ENCODE data around the gene SPOUT1. TPM values are rescaled to one million over a fixed set of nuclear protein-coding genes. Genes with fewer than 3 reads are reported as not detected.

SPOUT1 gene
- total RNA-seq, 1 donor from 2014 or later: 19.5 TPM

DNA sequence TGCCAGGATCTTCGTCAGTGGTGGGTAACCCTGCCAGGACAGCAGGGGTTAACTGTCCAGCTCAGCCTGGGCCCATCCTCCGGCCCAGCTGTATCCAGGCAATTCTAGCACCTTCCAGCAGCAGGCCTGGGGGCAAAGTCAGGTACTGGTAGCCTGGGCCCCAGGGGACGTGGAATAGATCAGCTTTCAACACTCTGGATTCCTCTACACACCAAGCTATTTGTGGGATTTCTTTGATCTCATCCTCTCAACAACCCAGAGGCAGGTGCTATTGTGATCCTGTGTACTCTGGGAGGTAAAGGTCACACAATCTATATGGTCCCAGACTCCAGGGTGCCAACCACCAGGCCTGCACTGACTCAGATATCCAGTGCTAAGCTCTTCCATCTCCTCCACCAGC, 8.7 kb upstream of the SPOUT1 start:
- H3K4me3 Mint-ChIP-seq (ENCODE audit: unreplicated experiment): no peak overlapping the region
- no peaks in the 10 kb centered on the region for H3K27me3 Mint-ChIP-seq (ENCODE audit: low read depth, unreplicated experiment)
- no peak overlapping the region for H3K4me3 ChIP-seq (ENCODE audit: insufficient read depth, low read depth, low read length)
- H3K4me1 Mint-ChIP-seq (ENCODE audit: low read depth, unreplicated experiment): no peaks in the 10 kb centered on the region
- H3K4me1 ChIP-seq (ENCODE audit: insufficient read depth, low read length): no peaks in the 10 kb centered on the region
- FAIRE-seq (no peak), DNase-seq (ENCODE audit: low read depth) (no peak)
- no peaks in the 10 kb centered on the region for H3K9me3 ChIP-seq (ENCODE audit: insufficient read depth, low read depth, low read length)
- no peak overlapping the region for H3K27ac ChIP-seq (ENCODE audit: low read depth, low read length)
- no peaks in the 10 kb centered on the region for H3K36me3 ChIP-seq (ENCODE audit: insufficient read depth, low read length)
- no peaks in the 10 kb centered on the region for H3K27me3 ChIP-seq (ENCODE audit: insufficient read depth, low read length)
- no peaks in the 10 kb centered on the region for H3K9me3 Mint-ChIP-seq (ENCODE audit: unreplicated experiment)
- no peak overlapping the region for H2AFZ ChIP-seq (ENCODE audit: low read depth, low read length)
- H3K27ac Mint-ChIP-seq (ENCODE audit: unreplicated experiment): no peak overlapping the region
- H3K79me2 ChIP-seq (ENCODE audit: insufficient read depth, low read length): no peaks in the 10 kb centered on the region
- peaks cover 3% of the 10 kb centered on the region for H4K20me1 ChIP-seq (ENCODE audit: insufficient read depth, low read length)
- no peak overlapping the region for H3K4me2 ChIP-seq (ENCODE audit: low read length)
- TF ChIP-seq, protein P1, sequence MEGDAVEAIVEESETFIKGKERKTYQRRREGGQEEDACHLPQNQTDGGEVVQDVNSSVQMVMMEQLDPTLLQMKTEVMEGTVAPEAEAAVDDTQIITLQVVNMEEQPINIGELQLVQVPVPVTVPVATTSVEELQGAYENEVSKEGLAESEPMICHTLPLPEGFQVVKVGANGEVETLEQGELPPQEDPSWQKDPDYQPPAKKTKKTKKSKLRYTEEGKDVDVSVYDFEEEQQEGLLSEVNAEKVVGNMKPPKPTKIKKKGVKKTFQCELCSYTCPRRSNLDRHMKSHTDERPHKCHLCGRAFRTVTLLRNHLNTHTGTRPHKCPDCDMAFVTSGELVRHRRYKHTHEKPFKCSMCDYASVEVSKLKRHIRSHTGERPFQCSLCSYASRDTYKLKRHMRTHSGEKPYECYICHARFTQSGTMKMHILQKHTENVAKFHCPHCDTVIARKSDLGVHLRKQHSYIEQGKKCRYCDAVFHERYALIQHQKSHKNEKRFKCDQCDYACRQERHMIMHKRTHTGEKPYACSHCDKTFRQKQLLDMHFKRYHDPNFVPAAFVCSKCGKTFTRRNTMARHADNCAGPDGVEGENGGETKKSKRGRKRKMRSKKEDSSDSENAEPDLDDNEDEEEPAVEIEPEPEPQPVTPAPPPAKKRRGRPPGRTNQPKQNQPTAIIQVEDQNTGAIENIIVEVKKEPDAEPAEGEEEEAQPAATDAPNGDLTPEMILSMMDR (IDR thresholded peaks at IDR 0.05; ENCODE audit: insufficient read depth, low read depth, low read length): no peak
- no peak for TF ChIP-seq EZH2 (IDR thresholded peaks at IDR 0.05; ENCODE audit: insufficient read depth, low read length)
- H3K36me3 Mint-ChIP-seq (ENCODE audit: low read depth, unreplicated experiment): peaks cover 16% of the 10 kb centered on the region
- no peak overlapping the region for H3K9ac ChIP-seq (ENCODE audit: low read length)

DNA sequence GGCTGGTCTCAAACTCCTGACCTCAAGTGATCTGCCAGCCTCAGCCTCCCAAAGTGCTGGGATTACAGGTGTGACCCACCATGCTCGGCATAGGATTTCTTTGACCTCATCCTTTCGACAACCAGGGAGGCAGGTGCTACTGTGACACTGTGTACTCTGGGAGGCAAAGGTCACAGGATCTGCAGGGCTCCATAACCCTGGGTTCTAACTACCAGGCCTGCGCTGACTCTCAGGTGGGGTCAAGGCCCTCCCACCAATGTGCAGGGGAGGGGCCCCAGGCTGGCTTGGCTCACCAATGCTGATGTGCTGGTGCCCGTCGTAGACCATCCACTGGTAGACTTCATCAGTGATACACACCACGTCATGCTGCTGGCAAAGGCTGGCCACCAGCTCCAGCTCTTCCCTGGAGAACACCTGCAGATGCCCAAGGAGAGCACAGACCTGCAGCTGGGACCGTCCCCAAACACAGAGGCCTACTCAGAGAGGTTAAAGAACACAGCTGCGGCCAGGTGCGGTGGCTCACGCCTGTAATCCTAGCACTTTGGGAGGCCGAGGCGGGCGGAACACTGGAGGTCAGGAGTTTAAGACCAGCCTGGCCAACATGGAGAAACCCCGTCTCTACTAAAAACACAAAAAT, 7.0 kb upstream of the SPOUT1 start:
- no peak overlapping the region for H3K9ac ChIP-seq (ENCODE audit: low read length)
- Mint-ChIP-seq H3K9me3 (ENCODE audit: unreplicated experiment) (no peaks in the 10 kb centered on the region), H3K4me3 (ENCODE audit: unreplicated experiment) (no peak overlapping the region), H3K27ac (ENCODE audit: unreplicated experiment) (no peak overlapping the region), H3K36me3 (ENCODE audit: low read depth, unreplicated experiment) (peaks cover 18% of the 10 kb centered on the region), H3K27me3 (ENCODE audit: low read depth, unreplicated experiment) (no peaks in the 10 kb centered on the region), H3K4me1 (ENCODE audit: low read depth, unreplicated experiment) (no peaks in the 10 kb centered on the region)
- no peak overlapping the region for H3K27ac ChIP-seq (ENCODE audit: low read depth, low read length)
- H3K4me3 ChIP-seq (ENCODE audit: insufficient read depth, low read depth, low read length): no peak overlapping the region
- no peaks in the 10 kb centered on the region for H3K36me3 ChIP-seq (ENCODE audit: insufficient read depth, low read length)
- FAIRE-seq (no peak), DNase-seq (ENCODE audit: low read depth) (no peak)
- no peaks in the 10 kb centered on the region for H3K79me2 ChIP-seq (ENCODE audit: insufficient read depth, low read length)
- no peak overlapping the region for H2AFZ ChIP-seq (ENCODE audit: low read depth, low read length)
- H3K27me3 ChIP-seq (ENCODE audit: insufficient read depth, low read length): no peaks in the 10 kb centered on the region
- no peaks in the 10 kb centered on the region for H4K20me1 ChIP-seq (ENCODE audit: insufficient read depth, low read length)
- H3K4me2 ChIP-seq (ENCODE audit: low read length): no peak overlapping the region
- no peak for TF ChIP-seq EZH2 (IDR thresholded peaks at IDR 0.05; ENCODE audit: insufficient read depth, low read length)
- TF ChIP-seq, protein P1 (IDR thresholded peaks at IDR 0.05; ENCODE audit: insufficient read depth, low read depth, low read length): no peak
- H3K9me3 ChIP-seq (ENCODE audit: insufficient read depth, low read depth, low read length): no peaks in the 10 kb centered on the region
- no peaks in the 10 kb centered on the region for H3K4me1 ChIP-seq (ENCODE audit: insufficient read depth, low read length)

Data from astrocyte (in vitro differentiated cells and primary cell).